ENCODE data around the gene ESR2. TPM values are rescaled to one million over a fixed set of nuclear protein-coding genes. Genes with fewer than 3 reads are reported as not detected.
A peak's percentile ranks its signal among the peaks of the same experiment; 100 is the strongest.
"Not testable (repeated sequence)": the region's sequence is repeated elsewhere in the genome, so short reads cannot be mapped to it uniquely, and the experiment has no call there.

The ESR2 gene
- total RNA-seq, 1 donor from 2014 or later, result 0.21 TPM

GRCh38 chr14:64196814-64197411 lies 97.3 kb downstream of the ESR2 start:
- DNase-seq, result peak; percentile 73

DNA sequence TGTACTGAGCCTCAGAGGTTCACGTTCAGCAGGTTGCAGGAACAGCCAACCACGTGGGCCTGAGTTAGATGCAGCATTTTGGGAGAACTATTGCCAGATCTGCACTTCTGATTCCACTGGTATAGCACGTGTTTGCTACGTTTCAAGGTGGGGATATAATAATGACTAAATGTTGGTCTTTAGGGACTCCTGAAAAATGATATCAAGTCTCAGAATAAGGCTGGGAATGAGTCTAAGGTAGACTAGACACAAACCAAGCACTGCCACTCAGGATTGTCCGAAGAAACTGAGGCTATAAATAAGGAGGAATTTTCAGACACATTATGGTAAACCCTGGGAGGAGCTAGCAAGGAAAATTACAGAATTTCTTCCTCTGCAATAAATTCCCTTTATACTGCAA lies 98.1 kb downstream of the ESR2 start:
- DNase-seq, result no peak

GRCh38 chr14:64195199-64195598 lies 99.0 kb downstream of the ESR2 start:
- no peak for DNase-seq

DNA sequence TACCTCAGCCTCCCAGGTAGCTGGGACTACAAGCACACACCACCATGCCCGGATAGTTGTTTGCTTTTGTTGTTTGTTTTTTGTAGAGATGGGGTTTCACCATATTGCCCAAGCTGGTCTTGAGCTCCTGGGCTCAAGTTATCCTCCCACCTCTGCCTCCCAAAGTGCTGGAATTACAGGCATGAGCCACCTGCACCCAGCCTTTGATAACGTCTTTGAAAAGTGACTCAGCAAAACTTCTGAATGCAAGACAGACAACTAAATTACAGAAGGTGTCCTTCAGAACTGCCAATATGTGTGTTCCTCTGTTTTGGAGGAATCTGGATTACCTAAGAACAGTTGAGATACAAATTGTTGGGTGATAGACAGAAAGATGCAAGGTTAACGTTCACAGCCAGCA lies 99.8 kb downstream of the ESR2 start:
- DNase-seq, result no peak

GRCh38 chr14:64193821-64194220 lies 100.3 kb downstream of the ESR2 start:
- DNase-seq, result no peak

- DNase-seq, result no peak
These were observed 102.4 kb downstream of the ESR2 start for GRCh38 chr14:64191756-64192155.

GRCh38 chr14:64190974-64191502 lies 103.1 kb downstream of the ESR2 start:
- no peak for DNase-seq

DNA sequence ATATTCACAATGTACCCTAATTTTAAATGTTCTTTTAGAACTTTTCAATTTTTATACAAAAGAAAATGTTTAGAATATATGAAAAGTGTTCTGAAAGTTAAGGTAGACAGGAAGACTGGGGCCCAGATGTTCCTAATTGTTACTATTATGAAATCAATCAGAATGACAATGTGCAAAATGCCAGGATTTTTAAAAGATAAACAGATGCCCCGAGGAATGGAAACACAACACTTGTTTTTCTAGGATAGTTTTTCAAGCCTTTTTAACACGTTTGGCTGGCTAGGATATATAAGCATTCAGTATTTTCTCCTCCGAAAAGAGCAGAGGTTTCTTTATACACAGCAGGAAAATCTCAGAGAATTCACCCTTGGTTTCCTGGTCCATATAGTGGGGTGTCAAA lies 106.8 kb downstream of the ESR2 start:
- no peak for DNase-seq

DNA sequence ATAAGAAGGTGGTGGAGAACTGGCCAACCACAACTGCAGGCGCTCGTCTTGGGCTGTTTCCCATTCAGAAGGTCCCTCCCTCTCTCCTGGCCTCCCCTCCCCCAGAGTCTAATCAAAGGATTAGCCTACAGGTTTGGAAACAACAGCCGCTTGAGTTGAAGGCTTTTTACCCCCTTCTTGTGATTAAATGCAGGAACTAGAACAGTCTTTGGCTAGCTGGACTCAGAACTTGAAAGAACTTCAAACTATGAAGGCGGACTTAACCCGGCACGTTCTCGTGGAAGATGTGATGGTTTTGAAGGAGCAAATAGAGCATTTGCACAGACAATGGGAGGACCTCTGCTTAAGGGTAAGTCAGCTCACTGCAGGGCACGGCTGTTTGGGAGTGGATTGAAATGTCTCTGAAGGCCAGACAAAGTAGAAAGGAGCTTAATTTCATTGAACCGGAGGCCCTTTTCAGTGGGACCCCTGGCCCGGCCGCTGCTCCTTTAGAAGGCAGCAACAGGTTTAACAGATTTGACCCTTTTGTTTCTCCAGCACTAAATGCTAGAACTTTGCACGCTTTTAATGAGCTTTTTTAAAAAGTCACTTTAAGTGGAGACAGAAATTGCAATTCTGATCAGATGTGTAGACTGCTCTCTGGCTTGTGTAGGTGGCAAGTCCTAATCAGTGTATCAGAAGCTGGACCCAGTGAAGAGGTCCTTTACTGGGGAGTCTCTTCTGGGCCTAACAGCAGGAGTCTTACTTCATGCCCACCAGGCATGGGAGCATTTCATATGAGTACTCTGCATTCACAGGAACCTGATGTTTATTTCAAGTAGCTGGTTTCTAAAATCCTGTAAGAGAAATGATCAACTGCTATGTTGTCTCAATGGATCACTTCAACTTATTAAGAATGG lies 107.7 kb downstream of the ESR2 start:
- DNase-seq, result no peak

DNA sequence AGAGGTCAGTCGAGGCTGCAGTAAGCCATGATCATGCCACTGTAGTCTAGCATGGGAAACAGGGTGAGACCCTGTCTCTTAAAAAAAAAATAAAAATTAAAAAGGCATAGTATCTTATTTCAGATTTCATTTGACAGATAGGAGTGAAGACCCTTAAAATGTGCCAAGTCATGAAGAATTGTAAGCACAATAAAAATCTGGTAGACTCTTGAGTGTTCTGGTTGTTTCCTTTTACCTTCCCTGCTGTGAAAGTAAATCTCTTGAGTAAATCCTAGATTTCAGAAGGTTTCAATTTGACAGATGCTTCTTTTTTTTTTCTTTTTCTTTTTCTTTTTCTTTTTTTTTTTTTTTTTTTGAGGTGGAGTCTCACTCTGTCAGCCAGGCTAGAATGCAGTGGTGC lies 109.0 kb downstream of the ESR2 start:
- no peak for DNase-seq

DNA sequence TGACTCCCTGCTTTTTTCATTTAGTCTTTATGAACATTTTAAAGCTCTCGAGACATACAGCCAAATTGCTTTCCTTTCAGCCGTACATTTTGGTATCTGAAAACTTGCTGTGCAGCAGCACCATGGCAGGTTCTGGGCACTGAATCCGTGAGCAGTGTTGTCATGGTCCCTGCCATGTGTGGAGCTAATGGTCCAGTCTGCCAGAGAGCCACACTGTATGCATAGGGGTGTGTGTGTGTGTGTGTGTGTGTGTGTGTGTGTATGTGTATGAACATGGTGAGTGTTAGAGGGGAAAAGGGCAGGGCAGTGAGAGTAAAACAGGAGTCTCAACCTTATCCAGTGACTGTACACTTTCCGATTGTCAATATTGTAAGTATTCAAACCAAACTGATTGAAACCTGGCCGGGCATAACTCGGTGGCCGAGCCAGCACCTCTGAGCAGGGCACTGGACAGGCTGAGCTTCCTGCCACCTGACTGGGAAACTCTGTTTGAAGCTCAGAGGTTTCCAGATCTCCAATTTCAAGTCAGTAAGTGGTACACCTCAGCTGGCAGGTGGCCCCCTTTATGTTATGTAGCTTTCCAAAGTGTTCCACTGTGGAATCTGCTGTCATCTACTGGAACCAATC lies 110.0 kb downstream of the ESR2 start:
- no peak for DNase-seq

- DNase-seq, result not testable (repeated sequence)
These were observed 111.3 kb downstream of the ESR2 start for GRCh38 chr14:64182908-64183307.

DNA sequence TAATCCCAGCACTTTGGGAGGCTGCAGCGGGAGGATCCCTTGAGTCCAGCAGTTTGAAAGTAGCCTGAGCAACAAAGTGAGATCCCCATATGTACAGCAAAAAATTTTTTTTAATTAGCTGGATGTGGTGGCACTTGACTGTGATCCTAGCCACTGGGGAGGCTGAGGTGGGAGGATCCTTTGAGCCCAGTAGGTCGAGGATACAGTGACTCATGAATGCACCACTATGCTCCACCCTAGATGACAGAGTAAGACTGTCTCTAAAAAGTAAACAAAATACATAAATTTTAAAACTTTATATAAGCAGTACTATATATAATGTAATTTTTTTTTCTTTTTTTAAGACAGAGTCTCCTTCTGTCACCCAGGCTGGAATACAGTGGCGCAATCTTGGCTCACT lies 115.4 kb downstream of the ESR2 start:
- no peak for DNase-seq

GRCh38 chr14:64176330-64176729 lies 117.8 kb downstream of the ESR2 start:
- no peak for DNase-seq

DNA sequence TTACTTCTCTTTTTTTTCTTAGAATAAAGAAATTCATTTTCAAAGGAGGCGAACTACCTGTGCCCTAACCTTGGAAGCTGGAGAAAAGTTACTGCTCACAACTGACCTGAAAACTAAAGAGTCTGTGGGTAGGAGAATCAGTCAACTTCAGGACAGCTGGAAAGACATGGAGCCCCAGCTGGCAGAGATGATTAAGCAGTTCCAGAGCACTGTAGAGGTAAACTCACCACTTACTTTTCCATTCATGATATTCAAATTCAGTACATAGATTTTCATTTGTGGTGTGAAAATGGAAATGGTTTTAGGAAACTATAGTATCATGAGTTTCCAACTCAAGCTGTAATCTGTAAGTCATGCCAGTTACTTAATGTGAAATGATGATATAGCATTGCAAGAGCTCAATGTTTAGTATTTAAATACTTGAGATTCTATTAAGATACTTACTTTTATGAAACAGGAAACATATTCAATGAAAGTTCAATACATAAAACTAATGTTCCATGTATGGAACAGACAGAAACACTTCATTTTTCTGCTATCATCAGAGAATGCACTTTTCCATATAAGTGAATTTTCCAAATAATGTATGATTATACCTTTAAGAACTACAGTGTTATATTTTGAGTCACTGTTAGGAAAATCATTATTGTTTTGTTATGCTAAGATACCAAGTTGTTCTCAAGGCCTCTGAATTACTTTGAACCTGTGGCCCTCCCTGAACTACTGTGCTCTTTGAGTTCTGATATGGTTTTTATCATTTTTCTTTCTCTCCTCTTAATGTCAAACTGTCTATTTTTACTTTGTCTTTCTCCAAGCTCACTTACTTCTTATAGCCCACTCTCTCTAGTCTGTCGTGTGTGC lies 119.0 kb downstream of the ESR2 start:
- DNase-seq, result no peak

DNA sequence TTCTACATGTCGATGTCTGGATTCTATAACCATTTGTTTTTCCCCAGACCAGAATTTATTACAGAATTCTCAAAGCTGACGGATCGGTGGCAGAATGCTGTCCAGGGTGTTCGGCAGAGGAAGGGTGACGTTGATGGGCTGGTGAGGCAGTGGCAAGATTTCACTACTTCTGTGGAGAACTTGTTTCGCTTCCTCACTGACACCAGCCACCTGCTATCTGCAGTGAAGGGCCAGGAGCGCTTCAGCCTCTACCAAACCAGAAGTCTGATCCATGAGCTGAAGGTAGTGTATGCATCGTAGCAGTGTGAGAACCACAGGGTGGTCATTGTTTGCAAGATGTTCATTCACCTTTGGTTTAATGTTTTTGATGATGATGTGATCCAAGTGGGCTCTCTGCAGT lies 124.0 kb downstream of the ESR2 start:
- no peak for DNase-seq

GRCh38 chr14:64159588-64159987 lies 134.6 kb downstream of the ESR2 start:
- no peak for DNase-seq

DNA sequence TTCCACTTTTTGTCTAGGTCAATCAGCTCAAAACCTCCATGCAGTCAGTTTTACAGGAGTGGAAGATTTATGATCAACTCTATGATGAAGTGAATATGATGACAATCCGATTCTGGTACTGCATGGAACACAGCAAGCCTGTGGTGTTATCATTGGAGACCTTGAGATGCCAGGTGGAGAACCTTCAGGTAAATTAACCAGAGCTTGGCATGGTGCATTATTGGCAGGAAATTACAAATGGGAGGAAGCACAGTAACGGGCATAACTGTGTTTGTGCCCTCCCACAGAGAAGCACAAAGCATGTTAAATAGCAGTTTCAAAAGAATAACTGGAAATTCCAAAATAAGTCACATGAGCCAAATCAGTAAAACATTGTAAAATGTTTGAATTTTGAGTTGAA lies 135.6 kb downstream of the ESR2 start:
- no peak for DNase-seq

DNA sequence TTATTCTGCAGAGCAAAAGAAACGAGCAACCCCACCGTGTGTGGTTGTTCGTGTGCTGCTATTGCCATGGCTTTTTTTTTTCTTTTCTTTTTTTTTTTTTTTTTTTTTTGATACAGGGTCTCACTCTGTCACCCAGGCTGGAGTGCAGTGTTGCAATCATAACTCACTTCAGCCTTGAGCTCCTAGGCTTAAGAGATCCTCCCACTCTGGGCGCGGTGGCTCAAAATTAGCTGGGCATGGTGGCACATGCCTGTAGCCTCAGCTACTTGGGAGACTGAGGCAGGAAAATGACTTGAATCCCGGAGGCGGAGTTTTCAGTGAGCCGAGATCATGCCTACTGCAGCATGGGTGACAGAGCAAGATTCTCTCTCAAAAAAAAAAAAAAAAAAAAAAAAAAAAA lies 144.2 kb downstream of the ESR2 start:
- no peak for DNase-seq

DNA sequence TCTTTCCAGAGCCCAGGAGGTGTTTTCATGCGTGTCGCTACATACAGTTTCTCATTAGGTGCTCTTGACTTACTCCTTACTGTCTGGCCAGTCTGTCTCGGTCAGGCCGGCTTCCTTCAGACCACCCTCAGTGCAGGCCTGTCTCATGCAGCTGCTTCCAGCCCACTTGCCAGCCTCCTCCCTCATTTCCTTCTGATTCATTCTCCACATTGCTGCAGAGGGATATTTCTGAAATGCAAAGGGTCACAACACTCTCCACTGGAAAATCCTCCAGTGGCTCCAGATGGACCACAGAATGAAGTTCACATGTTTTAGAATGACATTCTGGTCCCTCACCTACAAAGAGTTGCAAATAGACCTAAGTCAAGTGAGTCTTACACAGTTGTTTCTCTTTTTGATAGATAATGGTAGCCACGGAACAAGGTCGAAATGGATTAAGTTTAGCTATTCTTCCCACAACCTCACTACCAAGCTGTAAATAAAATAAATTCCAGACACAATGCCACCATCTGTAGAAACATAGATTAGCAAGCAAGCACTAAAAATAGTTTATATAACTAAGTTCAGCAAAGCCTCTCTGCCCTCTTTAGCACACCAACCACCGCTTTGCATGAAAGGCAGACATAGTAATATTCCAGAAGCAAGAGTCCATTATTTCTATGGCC lies 146.9 kb downstream of the ESR2 start:
- DNase-seq, result peak; percentile 64

- DNase-seq, result no peak
These were observed 156.4 kb downstream of the ESR2 start for GRCh38 chr14:64137657-64138290.
